GM06990 (cell line): ENCODE data around the gene LIPT2.

ENCODE experiments used
- DNase-seq: peaks from one replicate; pipeline ENCODE4 v3.0.0-alpha.2; 2011; ENCODE audit not compliant: insufficient read length; ENCODE audit errors: extremely low read depth
- H3K27me3 ChIP-seq: replicated peaks from 2 replicates; pipeline ENCODE4 v1.6.0; 2011; ENCODE audit warnings: low read length; ENCODE audit not compliant: control insufficient read depth, insufficient read depth
- H3K36me3 ChIP-seq: 2 replicates; pipeline ENCODE4 v1.5.1; 2011; ENCODE audit warnings: low read length; ENCODE audit not compliant: control insufficient read depth, insufficient read depth
- H3K4me3 ChIP-seq: replicated peaks from 2 replicates; pipeline ENCODE4 v1.5.1; 2011; ENCODE audit warnings: low read depth, mild to moderate bottlenecking, control low read depth, low read length
- TF ChIP-seq, protein P1 (sequence below): IDR thresholded peaks from 2 replicates; pipeline ENCODE4 v1.5.1; 2011; ENCODE audit warnings: low read length, control low read depth, mild to moderate bottlenecking, inconsistent platforms; ENCODE audit not compliant: insufficient read depth, poor library complexity, severe bottlenecking

The LIPT2 gene

DNA sequence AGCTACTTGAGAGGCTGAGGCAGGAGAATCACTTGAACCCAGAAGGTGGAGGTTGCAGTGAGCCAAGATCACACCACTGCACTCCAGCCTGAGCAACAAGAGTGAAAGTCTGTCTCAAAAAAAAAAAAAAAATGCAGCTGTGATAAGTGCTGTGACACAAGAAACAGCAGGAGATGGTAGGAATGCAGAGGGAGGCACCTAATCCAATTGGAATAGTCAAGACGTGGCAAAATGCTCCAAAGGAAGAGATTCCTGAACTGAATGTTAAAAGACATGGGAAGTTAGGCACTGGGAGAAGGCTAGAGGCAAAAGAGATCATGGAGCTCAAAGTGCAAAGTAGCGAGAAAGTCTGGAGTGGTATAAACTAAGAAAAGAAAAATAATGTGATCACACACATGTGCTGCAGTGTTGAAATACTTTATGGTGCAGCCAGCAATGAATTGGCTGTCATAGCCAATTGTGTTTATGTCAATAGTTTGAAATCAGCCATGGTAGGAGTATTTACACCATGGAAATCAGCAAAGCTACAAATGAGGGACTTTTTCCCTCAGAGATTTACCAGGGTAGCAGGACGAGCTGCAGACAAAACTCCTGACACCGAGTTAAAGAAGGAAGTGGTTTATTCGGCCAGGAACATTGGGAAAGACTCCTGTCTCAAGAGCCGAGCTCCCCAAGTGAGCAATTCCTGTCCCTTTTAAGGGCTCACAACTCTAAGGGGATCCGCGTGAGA, 40.9 kb upstream of the LIPT2 start:
- TF ChIP-seq, protein P1, sequence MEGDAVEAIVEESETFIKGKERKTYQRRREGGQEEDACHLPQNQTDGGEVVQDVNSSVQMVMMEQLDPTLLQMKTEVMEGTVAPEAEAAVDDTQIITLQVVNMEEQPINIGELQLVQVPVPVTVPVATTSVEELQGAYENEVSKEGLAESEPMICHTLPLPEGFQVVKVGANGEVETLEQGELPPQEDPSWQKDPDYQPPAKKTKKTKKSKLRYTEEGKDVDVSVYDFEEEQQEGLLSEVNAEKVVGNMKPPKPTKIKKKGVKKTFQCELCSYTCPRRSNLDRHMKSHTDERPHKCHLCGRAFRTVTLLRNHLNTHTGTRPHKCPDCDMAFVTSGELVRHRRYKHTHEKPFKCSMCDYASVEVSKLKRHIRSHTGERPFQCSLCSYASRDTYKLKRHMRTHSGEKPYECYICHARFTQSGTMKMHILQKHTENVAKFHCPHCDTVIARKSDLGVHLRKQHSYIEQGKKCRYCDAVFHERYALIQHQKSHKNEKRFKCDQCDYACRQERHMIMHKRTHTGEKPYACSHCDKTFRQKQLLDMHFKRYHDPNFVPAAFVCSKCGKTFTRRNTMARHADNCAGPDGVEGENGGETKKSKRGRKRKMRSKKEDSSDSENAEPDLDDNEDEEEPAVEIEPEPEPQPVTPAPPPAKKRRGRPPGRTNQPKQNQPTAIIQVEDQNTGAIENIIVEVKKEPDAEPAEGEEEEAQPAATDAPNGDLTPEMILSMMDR, result no peak
- no peak for DNase-seq
- no peaks in the 10 kb centered on the region for H3K36me3 ChIP-seq
- H3K4me3 ChIP-seq, result no peak overlapping the region
- H3K27me3 ChIP-seq, result no peaks in the 10 kb centered on the region

GRCh38 chr11:74533421-74533820, 39.9 kb upstream of the LIPT2 start:
- no peak for DNase-seq
- H3K36me3 ChIP-seq, result no peaks in the 10 kb centered on the region

GRCh38 chr11:74532501-74533246, 39.1 kb upstream of the LIPT2 start:
- H3K36me3 ChIP-seq, result no peaks in the 10 kb centered on the region
- TF ChIP-seq, protein P1, result no peak
- DNase-seq, result no peak
- no peak overlapping the region for H3K4me3 ChIP-seq
- H3K27me3 ChIP-seq, result no peaks in the 10 kb centered on the region

More at GRCh38 chr11:74533421-74533820, 39.9 kb upstream of the LIPT2 start:
- Histone ChIP-seq H3K4me3 (no peak overlapping the region), H3K27me3 (no peaks in the 10 kb centered on the region)
- TF ChIP-seq, protein P1, result no peak

DNA sequence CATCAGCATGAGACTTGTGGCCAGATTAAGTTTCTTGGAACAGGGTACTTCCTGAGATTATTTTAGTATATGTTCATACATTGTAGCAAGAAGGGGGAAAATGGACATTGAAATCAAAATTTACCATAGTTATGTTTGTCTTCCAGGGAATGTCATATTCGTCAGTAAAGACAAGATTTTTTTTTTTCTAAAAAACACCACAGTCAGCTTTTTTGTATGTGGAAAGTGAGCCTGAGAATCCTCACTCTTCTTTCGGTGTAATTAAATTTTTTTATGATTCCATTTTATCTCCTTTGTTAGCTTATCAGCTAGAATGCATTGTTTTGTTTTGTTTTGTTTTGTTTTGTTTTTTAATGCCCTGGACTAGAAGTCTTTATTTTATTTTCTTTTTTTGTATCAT, 31.5 kb upstream of the LIPT2 start:
- Histone ChIP-seq H3K4me3 (no peak overlapping the region), H3K27me3 (no peaks in the 10 kb centered on the region; the same call in 1 of the 2 replicates), H3K36me3 (no peaks in the 10 kb centered on the region)
- TF ChIP-seq, protein P1, result no peak
- DNase-seq, result no peak

DNA sequence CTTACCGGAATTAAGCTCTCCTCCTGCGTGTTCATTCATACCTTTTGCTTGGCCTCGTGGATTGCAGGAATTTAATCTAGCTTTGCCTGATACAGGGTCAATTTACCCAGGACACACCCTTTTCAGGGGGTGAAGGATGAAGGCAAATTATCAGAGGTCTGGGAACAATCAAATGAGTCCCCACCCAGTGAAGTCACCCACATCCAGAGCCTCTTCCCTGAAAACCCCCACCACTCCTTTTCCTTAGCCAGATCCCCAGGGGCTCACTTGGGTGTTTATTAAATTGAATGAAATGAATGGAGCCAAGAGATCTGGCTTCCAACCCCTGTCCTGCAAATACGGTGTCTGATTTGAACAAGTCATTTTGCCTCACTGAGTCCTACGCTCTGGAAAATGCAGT, 31.0 kb upstream of the LIPT2 start:
- Histone ChIP-seq H3K36me3 (no peaks in the 10 kb centered on the region), H3K27me3 (no peaks in the 10 kb centered on the region; the same call in 1 of the 2 replicates), H3K4me3 (no peak overlapping the region)
- TF ChIP-seq, protein P1, result no peak
- DNase-seq, result no peak
